Ovary (tissue), 9 donors: ENCODE results near the gene DNAJB2. TPM values are rescaled to one million over a fixed set of nuclear protein-coding genes. Genes with fewer than 3 reads are reported as not detected.

ENCODE experiments used
- DNase-seq, 5 donors: peaks; one replicate each; pipeline ENCODE4 v3.0.0-alpha.2; 2019 to 2020
- H3K27ac ChIP-seq, 2 donors: fragments of 200-600 bp; one replicate each; pipeline versions ENCODE4 v1.5.1 to v1.8.0; 2019 to 2022
- H3K27me3 ChIP-seq: fragments of 200-600 bp; one replicate; pipeline ENCODE4 v1.8.0; 2022
- H3K36me3 ChIP-seq: fragments of 200-600 bp; sonication (generic); one replicate; pipeline ENCODE4 v1.5.1; 2019
- H3K4me1 ChIP-seq: one replicate; pipeline ENCODE4 v1.8.1; 2013; ENCODE audit warnings: mild to moderate bottlenecking, moderate library complexity; ENCODE audit not compliant: insufficient read depth
- H3K4me3 ChIP-seq: fragments of 200-600 bp; sonication (generic); one replicate; pipeline ENCODE4 v1.5.1; 2017
- H3K9me3 ChIP-seq, 2 donors: fragments of 200-600 bp in 1 of 2; sonication (generic) in 1 of 2; one replicate each; pipeline versions ENCODE4 v1.5.1 to v1.8.1; 2013 to 2019; ENCODE audit warnings: mild to moderate bottlenecking in 1 of 2, moderate library complexity in 1 of 2
- CTCF ChIP-seq, 3 donors: fragments of 450-650 bp in 2 of 3; fragments of 200-600 bp in 1 of 3; IDR thresholded peaks; one replicate each; pipeline versions ENCODE4 v1.5.1 to v1.8.0; 2016 to 2022; ENCODE audit warnings: antibody characterized with exemption in 3 of 3, mild to moderate bottlenecking in 1 of 3
- EP300 ChIP-seq: sonication (generic); formaldehyde crosslinking; IDR thresholded peaks from one replicate; pipeline ENCODE4 v1.6.1; 2017; ENCODE audit warnings: antibody characterized with exemption
- POLR2A ChIP-seq: fragments of 450-650 bp; IDR thresholded peaks from one replicate; pipeline ENCODE4 v1.6.1; 2017; ENCODE audit warnings: antibody characterized with exemption, mild to moderate bottlenecking, moderate library complexity
- WGBS, 3 donors: extraction: QIAGEN DNeasy Blood & Tissue Kit in 1 of 3; methylation state at CpG; one replicate each; pipeline versions ENCODE4 v1.1.5 to v1.1.7; 2013 to 2017; 5-methylcytosine and 5-hydroxymethylcytosine counted together
- intact Hi-C, 4 donors: fragments of 100-400 bp; cut with DNase I; formaldehyde crosslinking; loops; one replicate each; pipeline versions ENCODE4 v1.11.0 to v1.15.1; 2022 to 2023
- polyA plus RNA-seq, 2 donors: library from polyadenylated mRNA; stranded (reverse); fragments of 200-250 nt in 1 of 2; fragments of 350-450 nt in 1 of 2; fragmentation: Illumina TruSeq in 1 of 2; extraction: RNeasy Lipid Tissue Mini Kit (QIAGEN cat#74804) in 1 of 2; gene quantifications; one replicate each; pipeline ENCODE4 v1.2.3, GENCODE V29; 2013 to 2014
- total RNA-seq, 7 donors: library from RNA; depleted of rRNA in 2 of 7; stranded (reverse); fragments of >200 nt in 2 of 7; fragmentation: NEBNext Ultra II Directional in 3 of 7; extraction: Animal tissue kit (Norgen Biotek cat#: 25700) in 3 of 7; gene quantifications; one replicate each; pipeline versions ENCODE4 v1.1.0 to v1.2.4, GENCODE V29; 2016 to 2023
- donor health status: DM: no; HTN: no; CAD: no; lungs with moderate emphysema.
- donor health status: DM: no; HTN: no; CAD: no.
- donor health status: Bipolar disorder and iron deficiency.
- donor health status: DM: yes; HTN: yes; CAD: no.
- donor health status: DM: no; HTN: no; CAD: no.
- donor health status: DM: yes; HTN: yes; CAD: no.

Gene DNAJB2
- total and polyA plus RNA-seq, 9 donors: 34.0 to 101 (median 85.7) TPM

- no peak for DNase-seq
- Histone ChIP-seq H3K9me3 (no peaks in the 10 kb centered on the region), H3K36me3 (no peaks in the 10 kb centered on the region), H3K27me3 (no peaks in the 10 kb centered on the region), H3K4me3 (no peak overlapping the region), H3K4me1 (no peaks in the 10 kb centered on the region), H3K27ac (no peak overlapping the region)
- intact Hi-C loops: loop anchor here in 2 of 4 donors (10.0 kb wide), 1 partner anchor 255 kb away; no protein-coding TSS in a partner anchor
- 72 to 83% (median 80%) methylated on average over 5 of the region's 5 CpGs for WGBS, 3 donors
- TF ChIP-seq EP300: no peak
- TF ChIP-seq POLR2A: no peak
- TF ChIP-seq CTCF (IDR thresholded peaks at IDR 0.05): no peak
Measured at GRCh38 chr2:219270055-219270372, 9.2 kb upstream of the DNAJB2 start.

DNA sequence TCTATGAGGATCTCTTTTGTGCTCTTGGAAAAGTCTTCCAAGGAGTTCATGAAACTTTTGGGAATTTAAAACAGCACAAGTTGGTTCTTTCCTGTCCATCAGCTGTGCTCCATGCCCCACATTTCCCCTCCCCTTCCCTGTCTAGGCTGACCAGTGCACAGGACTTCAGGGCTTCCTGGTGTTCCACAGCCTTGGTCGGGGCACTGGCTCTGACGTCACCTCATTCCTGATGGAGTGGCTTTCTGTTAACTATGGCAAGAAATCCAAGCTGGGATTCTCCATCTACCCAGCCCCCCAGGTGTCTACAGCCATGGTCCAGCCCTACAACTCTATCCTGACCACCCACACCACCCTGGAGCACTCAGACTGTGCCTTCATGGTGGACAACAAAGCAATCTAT lies 8.1 kb upstream of the DNAJB2 start:
- intact Hi-C loops: loop anchor here in 2 of 4 donors (10.0 kb wide), 1 partner anchor 254 kb away; no protein-coding TSS in a partner anchor
- Histone ChIP-seq H3K27me3 (no peaks in the 10 kb centered on the region), H3K27ac (no peak overlapping the region), H3K9me3 (no peaks in the 10 kb centered on the region), H3K4me3 (no peak overlapping the region), H3K36me3 (no peaks in the 10 kb centered on the region), H3K4me1 (no peaks in the 10 kb centered on the region)
- TF ChIP-seq CTCF (IDR thresholded peaks at IDR 0.05): no peak
- no peak for TF ChIP-seq EP300
- TF ChIP-seq POLR2A: no peak
- no peak for DNase-seq
- 69 to 74% (median 70%) methylated on average over 2 of the region's 2 CpGs for WGBS, 3 donors

DNA sequence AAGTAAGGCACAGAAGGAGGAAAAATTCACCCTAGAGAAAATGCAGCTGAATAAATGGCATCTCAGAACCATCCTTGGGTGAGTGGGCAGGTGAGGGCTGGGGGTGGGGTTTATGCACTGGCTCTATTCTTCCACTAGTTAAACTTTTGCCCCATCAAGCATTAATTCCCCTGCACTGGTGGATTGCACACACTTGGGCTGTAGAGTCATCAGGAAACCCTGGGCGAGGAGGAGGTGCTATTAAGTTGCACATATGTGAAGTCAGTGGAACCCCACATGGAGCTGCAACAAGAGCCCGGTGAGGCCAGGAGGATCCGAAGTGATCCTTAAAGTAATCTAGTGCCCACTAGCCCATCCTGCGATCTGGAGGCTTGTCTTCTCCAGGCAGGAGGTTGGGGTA lies 6.8 kb upstream of the DNAJB2 start:
- intact Hi-C loops: loop anchor here in 2 of 4 donors (10.0 kb wide), 1 partner anchor 252 kb away; no protein-coding TSS in a partner anchor
- H3K9me3 ChIP-seq: no peaks in the 10 kb centered on the region
- WGBS, 3 donors: 73 to 82% (median 74%) methylated on average over 4 of the region's 4 CpGs

GRCh38 chr2:219272995-219273394 lies 6.2 kb upstream of the DNAJB2 start:
- Histone ChIP-seq H3K4me1 (peaks cover 5% of the 10 kb centered on the region), H3K9me3 (no peaks in the 10 kb centered on the region), H3K4me3 (no peak overlapping the region), H3K27me3 (no peaks in the 10 kb centered on the region), H3K27ac (no peak overlapping the region), H3K36me3 (no peaks in the 10 kb centered on the region)
- 60 to 83% (median 67%) methylated on average over 2 of the region's 2 CpGs for WGBS, 3 donors
- no peak for TF ChIP-seq CTCF (IDR thresholded peaks at IDR 0.05)
- no peak for TF ChIP-seq EP300
- no peak for TF ChIP-seq POLR2A
- DNase-seq: no peak
- intact Hi-C loops: loop anchor here in 2 of 4 donors (10.0 kb wide), 1 partner anchor 252 kb away; no protein-coding TSS in a partner anchor

More for the DNA sequence above, 6.8 kb upstream of the DNAJB2 start:
- DNase-seq: no peak
- H3K4me1 ChIP-seq: no peaks in the 10 kb centered on the region
- TF ChIP-seq POLR2A: no peak
- no peak for TF ChIP-seq EP300
- TF ChIP-seq CTCF (IDR thresholded peaks at IDR 0.05): no peak
- no peaks in the 10 kb centered on the region for H3K36me3 ChIP-seq
- no peak overlapping the region for H3K4me3 ChIP-seq
- H3K27ac ChIP-seq: no peak overlapping the region
- no peaks in the 10 kb centered on the region for H3K27me3 ChIP-seq
